ENCODE measurements around the gene C1orf50.
A peak's percentile ranks its signal among the peaks of the same experiment; 100 is the strongest.
"Not testable (repeated sequence)": the region's sequence is repeated elsewhere in the genome, so short reads cannot be mapped to it uniquely, and the experiment has no call there.

Gene C1orf50

DNA sequence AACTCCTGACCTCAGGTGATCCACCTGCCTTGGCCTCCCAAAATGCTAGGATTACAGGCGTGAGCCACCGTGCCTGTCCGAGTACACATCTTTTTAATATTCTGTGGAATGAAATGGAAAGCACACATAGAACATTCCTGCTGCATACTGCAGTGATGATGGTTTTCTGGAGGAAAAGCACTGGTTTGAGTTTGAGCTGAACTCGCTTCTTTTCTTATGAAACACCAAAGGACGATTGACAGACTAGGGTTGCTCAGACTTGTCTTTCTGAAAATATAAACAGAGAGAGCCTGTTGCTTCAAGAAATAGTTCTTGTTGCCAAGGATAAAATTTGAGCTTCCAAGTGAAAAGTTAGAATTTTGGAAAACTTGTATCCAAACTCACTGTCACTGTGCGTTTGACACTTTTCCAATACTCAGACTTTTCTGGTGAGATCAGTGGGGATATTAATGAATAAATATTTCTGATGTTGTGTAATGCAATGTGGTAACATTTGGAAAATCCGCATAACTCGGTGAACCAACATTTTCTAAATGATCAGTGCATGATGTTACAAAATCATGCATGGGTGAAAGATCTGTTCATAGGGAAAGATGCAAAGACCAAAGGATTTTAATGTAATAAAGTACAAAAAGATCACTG is 34.9 kb downstream of the C1orf50 start:
- no peak for DNase-seq (ENCODE audit: low spot score)

DNA sequence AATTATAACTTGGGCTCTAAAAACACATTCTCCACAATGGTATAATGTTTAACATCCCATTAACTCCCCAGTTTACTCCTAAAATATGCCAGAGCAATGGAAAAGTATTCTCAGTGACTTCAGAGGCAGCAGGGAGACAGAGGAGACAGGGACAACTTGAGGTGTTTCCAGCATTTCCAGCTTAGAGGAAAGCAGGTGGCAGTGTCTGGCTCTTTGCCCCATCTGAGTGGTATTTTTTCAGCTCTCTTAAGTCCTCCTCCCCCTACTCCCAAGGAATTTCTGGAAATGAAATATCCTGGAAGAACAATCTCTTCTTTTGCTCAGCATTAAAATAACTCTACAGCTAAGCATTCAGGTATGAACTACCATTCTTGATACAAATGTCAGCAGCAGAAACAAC is 39.1 kb downstream of the C1orf50 start:
- no peak for DNase-seq (ENCODE audit: low spot score)

DNA sequence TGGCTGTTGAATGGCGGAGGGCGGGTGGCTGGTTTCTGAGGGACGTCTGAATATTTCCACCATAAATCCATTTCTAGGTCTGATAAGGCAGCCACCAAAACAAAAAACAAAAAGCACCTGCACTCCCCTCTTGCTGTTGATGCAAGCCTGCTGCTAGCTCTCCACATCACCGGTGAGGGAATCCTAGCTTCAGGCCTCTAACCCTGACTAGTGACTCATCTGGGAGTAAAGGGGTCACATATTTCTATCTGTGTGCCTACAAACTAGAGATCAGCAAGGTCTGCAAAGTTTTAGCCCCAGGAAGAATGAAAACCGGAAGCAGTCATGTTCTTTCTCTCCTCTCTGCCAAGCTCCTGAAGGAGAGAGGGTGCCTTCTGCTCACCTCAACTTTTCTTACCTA is 39.5 kb downstream of the C1orf50 start:
- no peak for DNase-seq (ENCODE audit: low spot score)

DNA sequence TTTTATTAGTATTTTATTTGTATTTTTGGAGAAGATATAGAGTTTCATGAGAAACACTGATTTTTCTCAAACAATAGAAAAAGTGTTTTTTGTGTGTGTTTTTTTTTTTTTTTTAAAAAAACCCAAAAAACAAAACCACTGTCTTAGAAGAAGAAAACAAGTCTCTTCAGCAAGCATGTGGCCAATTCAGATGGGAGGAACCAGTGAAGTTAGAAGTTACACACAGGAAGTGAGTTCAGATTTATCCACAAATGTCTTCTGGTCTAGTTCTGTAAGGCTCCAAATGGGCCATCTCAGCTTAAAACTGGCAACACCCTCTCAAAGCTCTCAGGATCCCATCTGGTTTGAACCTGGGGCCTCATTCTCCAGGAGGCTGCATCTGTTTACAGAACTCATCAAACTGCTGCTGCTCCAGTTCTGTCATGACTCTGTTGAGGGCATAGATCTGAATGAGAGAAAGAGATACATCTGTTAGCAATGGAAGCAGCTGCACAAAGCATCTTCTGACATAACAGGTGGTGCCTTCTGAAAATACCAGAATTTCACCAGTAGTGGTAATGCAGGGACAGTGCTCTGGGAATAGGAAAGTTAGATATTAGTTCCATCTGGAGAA is 40.1 kb downstream of the C1orf50 start:
- no peak for DNase-seq (ENCODE audit: low spot score)

DNA sequence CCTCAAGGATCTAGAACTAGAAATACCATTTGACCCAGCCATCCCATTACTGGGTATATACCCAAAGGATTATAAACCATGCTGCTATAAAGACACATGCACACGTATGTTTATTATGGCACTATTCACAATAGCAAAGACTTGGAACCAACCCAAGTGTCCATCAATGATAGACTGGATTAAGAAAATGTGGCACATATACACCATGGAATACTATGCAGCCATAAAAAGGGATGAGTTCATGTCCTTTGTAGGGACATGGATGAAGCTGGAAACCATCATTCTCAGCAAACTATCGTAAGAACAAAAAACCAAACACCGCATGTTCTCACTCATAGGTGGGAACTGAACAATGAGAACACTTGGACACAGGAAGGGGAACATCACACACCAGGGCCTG is 47.8 kb downstream of the C1orf50 start:
- DNase-seq (ENCODE audit: low spot score), result not testable (repeated sequence)

DNA sequence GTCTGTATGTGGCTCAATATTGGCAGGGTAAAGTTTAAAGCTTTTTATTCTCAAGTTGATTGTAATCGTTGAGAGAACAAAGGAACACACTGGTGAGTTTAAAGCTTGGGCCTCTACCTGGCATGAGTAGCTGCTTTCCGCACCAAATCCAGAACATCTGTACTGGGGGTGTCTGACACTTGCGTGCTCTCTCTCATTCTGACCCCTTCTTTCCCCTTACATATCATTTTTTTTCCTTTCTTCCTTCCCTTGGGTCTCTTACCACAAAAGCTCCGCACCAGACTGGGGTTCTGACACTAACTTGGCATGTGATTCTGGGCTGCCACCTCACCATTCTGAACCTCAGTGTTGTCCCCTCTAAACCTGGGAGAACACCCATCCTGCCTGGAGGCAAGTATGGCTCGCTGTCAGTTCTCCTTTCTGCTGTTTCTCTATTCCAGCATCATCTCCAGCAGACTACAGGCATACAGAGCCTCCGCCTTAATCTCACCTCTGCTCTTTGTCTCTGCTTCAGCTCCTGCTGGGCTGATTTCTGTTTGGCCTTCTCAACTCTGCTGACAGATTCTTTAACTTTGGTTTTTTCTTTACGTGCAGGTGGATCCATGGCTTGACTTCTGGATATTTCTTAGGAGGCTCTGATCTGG is 49.0 kb downstream of the C1orf50 start:
- no peak for DNase-seq (ENCODE audit: low spot score)

DNA sequence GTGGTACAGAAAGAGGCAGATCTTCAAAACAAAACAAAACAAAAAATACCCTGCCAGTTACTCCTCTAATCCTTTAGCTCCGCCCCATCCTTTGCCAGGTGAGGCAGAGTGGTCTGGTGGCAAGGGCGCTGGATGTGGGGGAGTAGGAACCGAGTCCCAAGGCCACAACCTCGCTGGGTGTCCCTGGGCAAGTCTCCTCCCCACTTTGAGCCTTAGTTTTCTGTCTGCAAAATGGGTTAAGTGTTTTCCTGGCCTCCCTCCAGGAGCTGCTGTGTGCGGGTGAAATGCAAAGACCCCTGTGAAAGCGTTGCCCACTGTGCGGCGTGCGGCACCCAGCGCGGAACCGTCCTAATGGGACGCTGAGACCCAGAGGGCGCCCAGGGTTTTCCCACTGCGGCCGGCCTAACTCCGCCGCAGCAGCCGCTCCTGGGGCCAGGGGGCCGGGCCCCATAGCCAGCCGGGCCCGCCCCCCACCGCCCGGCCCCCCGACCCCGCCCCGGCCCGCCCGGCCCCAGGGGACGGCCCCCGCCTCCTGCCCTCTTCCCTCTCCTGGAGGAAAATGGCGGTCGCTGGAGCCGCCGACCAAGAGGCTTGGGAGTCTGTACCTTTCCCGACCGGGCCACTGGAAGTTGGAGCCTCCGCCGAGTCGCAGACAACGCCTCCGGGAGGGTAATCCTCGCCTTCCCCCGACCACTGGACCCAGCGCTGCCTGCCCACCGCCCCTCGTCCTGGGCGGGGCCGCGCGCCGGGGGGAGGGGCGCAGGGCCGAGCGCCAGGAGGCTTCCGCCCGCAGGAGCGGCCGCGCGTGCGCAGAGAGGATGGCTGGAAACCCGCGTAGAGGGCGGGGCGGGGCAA is 49.8 kb downstream of the C1orf50 start, which contains the start of the genes ERMAP and SVBP:
Gene ERMAP (plus strand): TSS at position 538 of the 855 bp plus-strand sequence. CDS start 13,327 bp downstream, outside the sequence.
Gene SVBP (minus strand): TSS at position 813 of the 855 bp plus-strand sequence. CDS start 853 bp downstream, outside the sequence.
- DNase-seq (ENCODE audit: low spot score), result peak; percentile 89

DNA sequence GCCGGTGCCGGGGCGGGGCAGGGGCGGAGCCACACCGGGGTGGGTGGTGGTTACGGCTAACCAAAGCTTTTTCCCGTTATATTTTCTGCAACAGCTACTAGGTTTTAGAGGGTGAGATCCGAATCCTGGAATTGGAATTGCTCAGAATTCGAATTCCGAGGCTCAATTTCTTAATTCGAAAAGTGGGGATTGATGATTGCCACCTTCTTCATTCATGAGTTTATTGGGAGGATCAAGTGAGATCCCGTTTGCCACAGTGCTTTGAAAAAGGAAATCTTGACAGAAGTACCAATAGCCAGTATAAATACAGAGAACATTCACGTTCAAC is 50.4 kb downstream of the C1orf50 start:
- no peak for DNase-seq (ENCODE audit: low spot score)

DNA sequence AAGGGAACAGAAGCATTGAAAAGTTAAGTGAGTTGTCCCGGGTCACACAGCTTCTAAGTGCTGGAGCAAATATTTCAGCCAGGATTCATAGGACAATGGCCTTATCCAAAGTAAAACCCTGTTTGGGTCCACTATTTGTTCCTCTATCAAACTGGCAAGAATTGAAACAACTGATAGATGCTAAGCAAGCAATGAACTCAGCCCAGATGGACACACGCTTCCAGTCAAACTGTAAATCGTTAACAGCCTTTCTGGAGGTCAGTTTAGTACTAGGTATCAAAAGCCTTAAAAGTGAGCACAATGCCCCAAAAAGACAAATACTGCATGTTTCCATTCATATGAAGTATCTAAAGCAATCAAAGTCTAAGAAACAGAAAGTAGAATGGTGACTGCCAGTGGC is 50.9 kb downstream of the C1orf50 start:
- no peak for DNase-seq (ENCODE audit: low spot score)

DNA sequence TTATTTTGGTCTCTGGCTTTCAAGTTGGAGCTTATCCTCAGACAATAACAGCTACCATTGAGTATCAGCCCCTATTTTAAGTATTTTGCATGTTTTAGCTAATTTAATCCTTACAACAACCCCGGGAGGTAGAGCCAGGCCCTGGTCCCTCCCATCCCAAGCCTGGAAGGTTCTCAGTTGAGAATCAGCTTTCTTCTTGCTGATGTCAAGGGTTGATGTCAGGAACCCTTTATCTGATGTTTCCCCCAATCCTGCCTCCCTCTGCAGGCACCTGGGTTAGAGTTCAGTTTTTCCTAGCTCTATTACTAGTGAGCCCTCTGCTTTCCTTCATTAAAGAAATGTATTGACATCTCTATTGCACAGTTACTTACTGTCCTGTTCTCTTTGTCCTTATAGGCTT is 53.8 kb downstream of the C1orf50 start:
- no peak for DNase-seq (ENCODE audit: low spot score)

DNA sequence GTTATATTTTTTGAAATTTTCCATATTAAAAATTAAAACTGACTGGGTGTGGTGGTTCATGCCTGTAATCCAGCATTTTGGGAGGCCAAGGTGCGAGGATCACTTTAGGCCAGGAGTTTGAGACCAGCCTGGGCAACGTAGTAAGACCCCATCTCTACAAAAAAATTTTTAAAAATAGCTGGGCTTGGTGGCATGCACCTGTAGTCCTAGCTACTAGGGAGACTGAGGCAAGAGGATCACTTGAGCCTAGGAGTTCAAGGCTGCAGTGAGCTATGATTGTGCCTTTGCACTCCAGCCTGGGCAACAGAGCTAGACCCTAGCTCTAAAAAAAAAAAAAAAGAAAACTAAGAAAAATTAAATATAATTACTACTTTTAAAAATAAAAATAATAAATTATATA is 54.6 kb downstream of the C1orf50 start:
- DNase-seq (ENCODE audit: low spot score), result no peak

DNA sequence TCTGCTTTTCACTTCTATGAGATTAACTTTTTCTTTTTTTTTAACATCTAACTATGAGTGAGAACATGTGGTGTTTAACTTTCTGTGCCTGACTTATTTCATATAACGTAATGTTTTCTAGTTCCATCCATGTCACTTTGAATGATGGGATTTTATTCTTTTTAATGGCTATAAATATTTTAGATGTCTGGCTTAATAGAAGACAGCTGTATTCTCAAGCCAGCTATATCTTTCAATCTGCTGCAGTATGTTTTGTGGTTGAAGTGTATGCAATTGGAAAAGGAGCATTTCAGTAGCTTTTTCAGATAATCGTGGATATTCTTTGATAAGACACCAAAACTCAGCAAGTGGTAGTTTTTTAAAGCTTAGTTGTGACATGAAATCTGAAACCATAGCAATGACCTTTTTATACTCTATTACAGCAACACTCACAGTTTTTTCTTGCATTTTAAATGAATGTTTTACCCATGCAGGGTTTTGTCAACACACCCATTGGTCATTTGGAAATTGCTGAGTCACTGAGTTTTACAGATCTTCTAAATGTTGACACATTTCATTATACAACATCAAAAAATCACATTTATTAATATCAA is 55.8 kb downstream of the C1orf50 start:
- no peak for DNase-seq (ENCODE audit: low spot score)

DNA sequence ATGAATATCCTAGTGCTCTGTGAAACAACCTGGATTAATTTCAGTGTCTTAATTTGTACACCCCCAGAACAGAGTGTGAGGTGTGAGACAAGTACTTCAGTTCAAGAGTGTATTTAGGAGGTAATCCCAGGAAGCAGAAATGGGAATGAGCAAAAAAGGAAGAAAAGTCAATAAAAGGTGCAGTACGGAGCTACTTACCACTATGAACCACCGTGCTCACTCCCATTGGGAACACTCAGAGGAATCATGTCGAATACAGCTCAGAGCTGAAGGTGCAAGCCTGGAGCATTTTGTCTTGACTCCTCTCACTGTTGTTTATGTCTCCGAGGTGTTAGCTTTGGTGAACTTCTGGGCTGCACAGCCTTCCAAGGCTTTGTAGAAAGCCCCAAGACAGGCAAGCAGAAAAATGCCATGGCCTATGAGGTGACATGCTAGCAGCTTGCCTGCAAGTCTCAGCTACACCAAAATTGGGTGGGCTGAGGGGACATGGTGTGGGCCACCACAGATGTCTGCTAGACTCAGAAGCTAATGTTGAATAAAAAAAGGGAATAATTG is 57.5 kb downstream of the C1orf50 start:
- no peak for DNase-seq (ENCODE audit: low spot score)

DNA sequence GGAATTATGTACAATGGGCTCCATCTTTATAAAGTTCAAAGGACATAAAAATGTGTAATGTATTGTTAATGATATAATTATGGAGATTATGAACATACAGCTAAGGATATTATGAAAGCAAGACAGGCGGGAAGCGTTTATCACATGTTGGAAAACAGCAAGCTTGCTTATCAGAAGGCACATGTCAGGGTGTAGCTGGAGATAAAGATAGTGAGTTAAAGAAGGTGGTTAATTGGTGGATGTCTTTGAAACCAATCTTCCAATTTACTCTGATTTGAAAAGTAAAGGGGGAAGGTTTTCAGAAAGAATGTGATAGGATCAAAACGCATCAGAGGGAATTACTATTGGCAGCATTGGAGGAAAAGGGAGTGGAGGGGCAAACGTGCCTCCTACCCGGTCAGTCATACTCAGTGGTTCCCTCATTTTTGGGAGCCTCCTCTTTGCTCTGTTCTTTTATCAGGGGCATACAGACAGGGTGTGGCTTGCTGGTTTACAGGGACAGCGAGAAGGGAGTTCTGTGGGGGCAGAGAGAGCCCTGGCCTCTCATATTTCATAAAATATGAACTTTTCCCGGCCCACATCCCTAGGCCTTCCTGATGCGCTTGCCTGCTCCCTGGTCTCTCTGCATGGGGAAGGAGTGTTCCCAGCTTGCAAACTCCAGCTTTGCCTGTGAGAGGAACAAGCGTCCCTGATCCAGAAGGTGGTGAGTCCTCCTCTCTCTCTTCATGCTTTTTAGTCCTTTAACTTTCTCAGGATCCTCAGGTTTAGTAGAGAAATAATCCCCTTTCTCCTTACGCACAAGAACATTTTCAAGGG is 58.2 kb downstream of the C1orf50 start:
- no peak for DNase-seq (ENCODE audit: low spot score)
